ENCODE data around the gene PRPF8.

PRPF8 gene

DNA sequence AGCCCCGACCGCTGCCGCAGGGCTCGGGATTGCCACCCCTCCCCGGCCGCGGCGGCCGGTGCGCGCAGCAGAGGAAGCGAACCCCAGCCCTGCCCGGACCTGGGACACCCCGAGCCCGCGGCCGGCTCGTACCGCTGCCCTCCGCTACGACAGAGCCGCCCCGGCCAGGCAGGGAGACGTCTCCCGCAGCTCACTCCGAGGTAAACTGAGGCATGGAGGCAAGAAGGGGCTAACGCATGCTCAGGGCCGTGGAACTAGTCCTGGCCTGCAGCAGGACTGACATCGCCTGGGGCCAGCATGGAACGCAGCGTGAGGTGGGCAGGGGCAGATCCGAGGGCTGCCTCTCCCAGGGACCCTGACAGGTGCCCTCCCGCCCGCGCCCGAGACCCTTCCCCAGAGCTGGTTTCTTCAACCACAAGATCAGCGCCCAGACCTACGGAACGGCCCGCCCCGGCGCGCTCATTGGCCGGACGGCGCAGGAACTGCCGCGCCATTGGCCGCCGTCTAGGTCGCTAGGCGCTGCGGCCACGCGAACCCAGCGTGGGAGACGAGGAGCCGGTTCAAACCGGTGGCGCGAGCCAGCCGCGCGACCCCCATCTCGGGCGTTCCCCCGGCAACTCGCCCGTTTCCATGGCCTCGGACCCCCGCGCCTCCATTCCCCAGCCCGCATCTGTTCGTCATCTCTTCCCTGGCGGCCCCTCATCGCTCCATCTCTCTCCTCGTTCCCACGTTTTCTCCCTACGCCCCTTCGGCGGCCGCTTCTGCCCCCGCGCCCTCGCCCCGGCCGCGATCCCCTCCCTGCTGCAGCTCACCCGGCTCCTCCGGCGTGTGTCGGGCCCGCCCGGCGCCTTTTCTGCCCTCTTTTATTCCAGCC lies 56.4 kb downstream of the PRPF8 start, which contains the start of gene SLC43A2:
Gene SLC43A2 (minus strand): TSS at position 853 of the 874 bp plus-strand sequence. CDS start 960 bp downstream, outside the sequence.
- Histone ChIP-seq H3K4me3 (ENCODE audit: severe bottlenecking) (peak within 1 kb of the TSS; percentile 56), H3K27ac (ENCODE audit: poor library complexity, severe bottlenecking) (peak within 1 kb of the TSS; percentile 67), H3K36me3 (ENCODE audit: low read depth) (peaks cover 9% of the 10 kb centered on the region; the same call in 1 of the 2 replicates), H3K9me3 (ENCODE audit: severe bottlenecking) (no peaks in the 10 kb centered on the region), H3K27me3 (ENCODE audit: insufficient read depth, poor library complexity, severe bottlenecking) (no peaks in the 10 kb centered on the region), H3K4me1 (ENCODE audit: insufficient read depth, poor library complexity, severe bottlenecking) (no peaks in the 10 kb centered on the region)
- TF ChIP-seq, protein P1, sequence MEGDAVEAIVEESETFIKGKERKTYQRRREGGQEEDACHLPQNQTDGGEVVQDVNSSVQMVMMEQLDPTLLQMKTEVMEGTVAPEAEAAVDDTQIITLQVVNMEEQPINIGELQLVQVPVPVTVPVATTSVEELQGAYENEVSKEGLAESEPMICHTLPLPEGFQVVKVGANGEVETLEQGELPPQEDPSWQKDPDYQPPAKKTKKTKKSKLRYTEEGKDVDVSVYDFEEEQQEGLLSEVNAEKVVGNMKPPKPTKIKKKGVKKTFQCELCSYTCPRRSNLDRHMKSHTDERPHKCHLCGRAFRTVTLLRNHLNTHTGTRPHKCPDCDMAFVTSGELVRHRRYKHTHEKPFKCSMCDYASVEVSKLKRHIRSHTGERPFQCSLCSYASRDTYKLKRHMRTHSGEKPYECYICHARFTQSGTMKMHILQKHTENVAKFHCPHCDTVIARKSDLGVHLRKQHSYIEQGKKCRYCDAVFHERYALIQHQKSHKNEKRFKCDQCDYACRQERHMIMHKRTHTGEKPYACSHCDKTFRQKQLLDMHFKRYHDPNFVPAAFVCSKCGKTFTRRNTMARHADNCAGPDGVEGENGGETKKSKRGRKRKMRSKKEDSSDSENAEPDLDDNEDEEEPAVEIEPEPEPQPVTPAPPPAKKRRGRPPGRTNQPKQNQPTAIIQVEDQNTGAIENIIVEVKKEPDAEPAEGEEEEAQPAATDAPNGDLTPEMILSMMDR (IDR thresholded peaks at IDR 0.05; ENCODE audit: poor library complexity, severe bottlenecking), result no peak
- ATAC-seq (ENCODE audit: low read depth) (peak; percentile 84), DNase-seq (ENCODE audit: low spot score) (no peak)

GRCh38 chr17:1627182-1627981 lies 57.3 kb downstream of the PRPF8 start:
- Histone ChIP-seq H3K4me1 (ENCODE audit: insufficient read depth, poor library complexity, severe bottlenecking) (no peaks in the 10 kb centered on the region), H3K4me3 (ENCODE audit: severe bottlenecking) (peak overlapping the region; percentile 56), H3K27ac (ENCODE audit: poor library complexity, severe bottlenecking) (peak overlapping the region; percentile 67), H3K9me3 (ENCODE audit: severe bottlenecking) (no peaks in the 10 kb centered on the region), H3K27me3 (ENCODE audit: insufficient read depth, poor library complexity, severe bottlenecking) (no peaks in the 10 kb centered on the region), H3K36me3 (ENCODE audit: low read depth) (peaks cover 9% of the 10 kb centered on the region; the same call in 1 of the 2 replicates)
- DNase-seq (ENCODE audit: low spot score) (no peak), ATAC-seq (ENCODE audit: low read depth) (no peak)
- TF ChIP-seq, protein P1 (IDR thresholded peaks at IDR 0.05; ENCODE audit: poor library complexity, severe bottlenecking), result no peak

DNA sequence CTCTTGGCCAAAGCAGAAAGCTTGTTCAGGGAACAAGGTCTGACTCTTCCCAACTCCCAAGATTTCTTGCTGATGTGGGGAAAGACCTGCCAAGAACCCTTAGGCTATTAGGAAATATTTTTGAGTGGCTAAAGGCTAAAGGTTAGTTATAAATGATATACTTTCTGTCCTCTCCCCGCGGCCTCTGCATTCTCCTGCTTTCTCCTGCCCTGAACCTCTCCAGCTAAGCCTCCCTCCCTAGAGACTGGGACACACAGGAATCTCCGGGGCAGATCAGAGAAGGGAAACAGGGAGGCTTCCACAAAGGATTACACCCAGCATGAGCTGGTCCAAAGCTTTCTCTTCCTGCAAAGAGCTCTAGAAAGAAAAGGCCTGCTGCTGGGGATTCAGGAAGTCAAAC lies 58.3 kb downstream of the PRPF8 start:
- Histone ChIP-seq H3K27me3 (ENCODE audit: insufficient read depth, poor library complexity, severe bottlenecking) (no peaks in the 10 kb centered on the region), H3K4me1 (ENCODE audit: insufficient read depth, poor library complexity, severe bottlenecking) (no peaks in the 10 kb centered on the region), H3K9me3 (ENCODE audit: severe bottlenecking) (no peaks in the 10 kb centered on the region), H3K27ac (ENCODE audit: poor library complexity, severe bottlenecking) (no peak overlapping the region), H3K36me3 (ENCODE audit: low read depth) (peaks cover 9% of the 10 kb centered on the region; the same call in 1 of the 2 replicates), H3K4me3 (ENCODE audit: severe bottlenecking) (no peak overlapping the region)
- TF ChIP-seq, protein P1 (IDR thresholded peaks at IDR 0.05; ENCODE audit: poor library complexity, severe bottlenecking), result no peak
- ATAC-seq (ENCODE audit: low read depth) (no peak), DNase-seq (ENCODE audit: low spot score) (no peak)

DNA sequence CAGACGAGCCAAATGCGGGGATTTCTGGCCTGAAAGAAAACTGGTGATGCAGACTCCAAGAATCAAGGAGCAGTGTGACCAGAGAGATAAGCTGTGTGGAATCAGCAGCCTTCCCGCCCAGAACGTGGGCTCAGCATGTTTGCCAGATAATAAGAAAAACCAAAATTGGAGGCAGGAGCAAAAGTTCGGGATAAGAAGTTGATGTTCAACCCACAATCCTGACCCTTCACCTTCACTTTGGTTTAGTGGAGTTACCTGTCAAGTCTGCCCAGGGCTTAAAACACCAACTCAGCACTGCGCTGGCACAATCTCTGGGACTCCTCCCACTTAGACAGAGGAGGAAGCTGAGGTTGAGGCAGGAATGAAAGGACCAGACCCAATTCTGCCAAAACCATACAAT lies 59.1 kb downstream of the PRPF8 start:
- Histone ChIP-seq H3K4me3 (ENCODE audit: severe bottlenecking) (no peak overlapping the region), H3K36me3 (ENCODE audit: low read depth) (peaks cover 9% of the 10 kb centered on the region; the same call in 1 of the 2 replicates), H3K4me1 (ENCODE audit: insufficient read depth, poor library complexity, severe bottlenecking) (no peaks in the 10 kb centered on the region), H3K27me3 (ENCODE audit: insufficient read depth, poor library complexity, severe bottlenecking) (no peaks in the 10 kb centered on the region), H3K9me3 (ENCODE audit: severe bottlenecking) (no peaks in the 10 kb centered on the region), H3K27ac (ENCODE audit: poor library complexity, severe bottlenecking) (no peak overlapping the region)
- DNase-seq (ENCODE audit: low spot score) (no peak), ATAC-seq (ENCODE audit: low read depth) (no peak)
- TF ChIP-seq, protein P1 (IDR thresholded peaks at IDR 0.05; ENCODE audit: poor library complexity, severe bottlenecking), result no peak

Measured in RWPE2 (cell line).